Calu3 (cell line): ENCODE measurements around the gene TRIO. TPM values are rescaled to one million over a fixed set of nuclear protein-coding genes. Genes with fewer than 3 reads are reported as not detected.

ENCODE experiments used
- BruUV-seq: library from RNA; stranded (reverse); fragments of 400-500 nt; replicated peaks from 2 replicates; lab custom pipeline; 2021; lab: Mats Ljungman, UMichigan
- CTCF ChIA-PET: fragments of 300-600 bp; sonication (Branson Sonifier 250); formaldehyde crosslinking; loops from one replicate; lab custom pipeline; 2022; ENCODE audit warnings: antibody characterized with exemption; lab: Charles Lee
- DNase-seq: peaks from one replicate; pipeline ENCODE4 v3.0.0; 2022
- H3K27ac Mint-ChIP-seq: one replicate; pipeline ENCODE4 v1.8.0; 2022; ENCODE audit warnings: mixed read lengths; ENCODE audit not compliant: unreplicated experiment
- H3K27me3 Mint-ChIP-seq: one replicate; pipeline ENCODE4 v1.8.0; 2022; ENCODE audit warnings: mixed read lengths; ENCODE audit not compliant: unreplicated experiment
- H3K36me3 Mint-ChIP-seq: one replicate; pipeline ENCODE4 v1.8.0; 2022; ENCODE audit warnings: mild to moderate bottlenecking, moderate library complexity, mixed read lengths; ENCODE audit not compliant: insufficient read depth, unreplicated experiment
- H3K4me1 Mint-ChIP-seq: one replicate; pipeline ENCODE4 v1.8.0; 2022; ENCODE audit warnings: mild to moderate bottlenecking, low read depth, mixed read lengths; ENCODE audit not compliant: unreplicated experiment
- H3K4me3 Mint-ChIP-seq: one replicate; pipeline ENCODE4 v1.8.0; 2022; ENCODE audit warnings: mild to moderate bottlenecking, low read depth, moderate library complexity, mixed read lengths; ENCODE audit not compliant: unreplicated experiment
- H3K9me3 Mint-ChIP-seq: one replicate; pipeline ENCODE4 v1.8.0; 2022; ENCODE audit warnings: low read depth, mixed read lengths; ENCODE audit not compliant: unreplicated experiment
- intact Hi-C: fragments of 100-400 bp; cut with micrococcal nuclease; formaldehyde crosslinking; loops from one replicate; pipeline ENCODE4 v1.10.0; 2022; ENCODE audit not compliant: unreplicated experiment
- total RNA-seq: library from RNA; stranded (reverse); gene quantifications from 2 replicates; pipeline ENCODE4 v1.2.3, GENCODE V29; 2022
- TF ChIP-seq, protein P1 (sequence below): fragments of 200-600 bp; IDR thresholded peaks from one replicate; pipeline ENCODE4 v1.8.0; 2022; ENCODE audit warnings: antibody characterized with exemption; ENCODE audit not compliant: unreplicated experiment

The TRIO gene
- total RNA-seq, 1 experiment from 2014 or later, result 183 TPM

DNA sequence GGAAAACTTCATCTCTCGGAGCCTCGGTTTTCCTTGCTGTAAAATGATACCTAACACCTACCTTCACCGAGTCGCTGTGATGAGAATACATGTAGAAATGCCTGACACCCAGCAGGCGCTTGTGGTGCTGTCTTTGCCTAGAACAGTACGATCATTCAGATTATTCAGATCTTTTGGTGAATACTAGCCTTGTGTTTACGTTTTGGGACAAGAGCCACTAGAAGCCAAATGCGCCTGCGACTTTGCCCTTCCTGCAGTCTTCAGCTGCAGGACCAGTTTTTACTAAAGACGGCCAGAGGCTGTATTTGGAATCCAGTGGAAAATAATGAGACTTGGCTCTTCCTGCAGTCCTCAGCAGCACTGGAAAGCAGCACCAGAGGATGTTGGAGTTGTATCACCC is 189.6 kb downstream of the TRIO start:
- no peaks in the 10 kb centered on the region for H3K27me3 Mint-ChIP-seq
- intact Hi-C loops, result no loop called here
- no peaks in the 10 kb centered on the region for H3K9me3 Mint-ChIP-seq
- no peak overlapping the region for H3K4me3 Mint-ChIP-seq
- CTCF ChIA-PET, result no interaction called here
- TF ChIP-seq, protein P1, sequence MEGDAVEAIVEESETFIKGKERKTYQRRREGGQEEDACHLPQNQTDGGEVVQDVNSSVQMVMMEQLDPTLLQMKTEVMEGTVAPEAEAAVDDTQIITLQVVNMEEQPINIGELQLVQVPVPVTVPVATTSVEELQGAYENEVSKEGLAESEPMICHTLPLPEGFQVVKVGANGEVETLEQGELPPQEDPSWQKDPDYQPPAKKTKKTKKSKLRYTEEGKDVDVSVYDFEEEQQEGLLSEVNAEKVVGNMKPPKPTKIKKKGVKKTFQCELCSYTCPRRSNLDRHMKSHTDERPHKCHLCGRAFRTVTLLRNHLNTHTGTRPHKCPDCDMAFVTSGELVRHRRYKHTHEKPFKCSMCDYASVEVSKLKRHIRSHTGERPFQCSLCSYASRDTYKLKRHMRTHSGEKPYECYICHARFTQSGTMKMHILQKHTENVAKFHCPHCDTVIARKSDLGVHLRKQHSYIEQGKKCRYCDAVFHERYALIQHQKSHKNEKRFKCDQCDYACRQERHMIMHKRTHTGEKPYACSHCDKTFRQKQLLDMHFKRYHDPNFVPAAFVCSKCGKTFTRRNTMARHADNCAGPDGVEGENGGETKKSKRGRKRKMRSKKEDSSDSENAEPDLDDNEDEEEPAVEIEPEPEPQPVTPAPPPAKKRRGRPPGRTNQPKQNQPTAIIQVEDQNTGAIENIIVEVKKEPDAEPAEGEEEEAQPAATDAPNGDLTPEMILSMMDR, result no peak
- no peaks in the 10 kb centered on the region for H3K4me1 Mint-ChIP-seq
- H3K36me3 Mint-ChIP-seq, result peaks cover 10% of the 10 kb centered on the region
- BruUV-seq, result no TSS peak
- no peak for DNase-seq
- no peak overlapping the region for H3K27ac Mint-ChIP-seq

GRCh38 chr5:14337593-14337992 is 194.5 kb downstream of the TRIO start:
- Mint-ChIP-seq H3K27ac (no peak overlapping the region), H3K4me1 (peaks cover 18% of the 10 kb centered on the region), H3K36me3 (peaks cover 14% of the 10 kb centered on the region), H3K4me3 (no peak overlapping the region), H3K27me3 (no peaks in the 10 kb centered on the region), H3K9me3 (no peaks in the 10 kb centered on the region)
- CTCF ChIA-PET, result no interaction called here
- TF ChIP-seq, protein P1, result no peak
- intact Hi-C loops, result no loop called here
- no TSS peak for BruUV-seq
- no peak for DNase-seq

DNA sequence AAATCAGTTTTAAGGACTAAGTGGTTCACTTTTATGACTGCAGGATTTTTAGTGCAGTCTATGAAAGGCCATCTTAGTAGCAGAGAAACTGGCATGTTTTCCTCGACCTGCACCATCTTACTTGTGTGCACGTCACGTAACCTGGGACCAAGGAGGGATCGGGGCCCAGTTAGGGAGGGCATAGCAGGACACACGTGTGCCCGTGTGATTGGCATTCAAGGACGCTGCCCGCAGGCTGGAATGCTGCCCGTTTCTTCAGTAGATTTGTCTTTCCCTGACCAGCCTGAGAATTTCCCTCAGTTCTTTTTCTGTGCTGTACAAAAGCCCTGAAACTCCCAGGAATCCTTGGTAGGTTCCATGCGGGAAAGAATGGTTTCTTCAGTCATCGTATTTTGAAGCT is 196.3 kb downstream of the TRIO start:
- no peak for DNase-seq
- CTCF ChIA-PET, result interaction anchor here (0.6 kb wide), 1 partner anchor 126 kb away, joined by 3 read pairs; no protein-coding TSS in a partner anchor
- TF ChIP-seq, protein P1, result no peak
- no peak overlapping the region for H3K4me3 Mint-ChIP-seq
- intact Hi-C loops, result no loop called here
- BruUV-seq, result no TSS peak
- peaks cover 21% of the 10 kb centered on the region for H3K4me1 Mint-ChIP-seq
- no peaks in the 10 kb centered on the region for H3K9me3 Mint-ChIP-seq
- H3K36me3 Mint-ChIP-seq, result peaks cover 26% of the 10 kb centered on the region
- no peaks in the 10 kb centered on the region for H3K27me3 Mint-ChIP-seq
- H3K27ac Mint-ChIP-seq, result no peak overlapping the region

- H3K27me3 Mint-ChIP-seq, result no peaks in the 10 kb centered on the region
- H3K4me3 Mint-ChIP-seq, result no peak overlapping the region
- no peak for DNase-seq
- no peak overlapping the region for H3K27ac Mint-ChIP-seq
- BruUV-seq, result no TSS peak
- H3K4me1 Mint-ChIP-seq, result peaks cover 21% of the 10 kb centered on the region
- H3K36me3 Mint-ChIP-seq, result peaks cover 33% of the 10 kb centered on the region
- H3K9me3 Mint-ChIP-seq, result peaks cover 3% of the 10 kb centered on the region
- TF ChIP-seq, protein P1, result no peak
- CTCF ChIA-PET, result no interaction called here
- intact Hi-C loops, result loop anchor here (5.0 kb wide), 1 partner anchor 354 kb away; no protein-coding TSS in a partner anchor
Measured at GRCh38 chr5:14341571-14342230, 198.6 kb downstream of the TRIO start.
